Astrocyte of the spinal cord (primary cell): Measurements from ENCODE around the gene MOCOS.

Source experiments
- DNase-seq: peaks from one replicate; pipeline ENCODE4 v3.0.0; 2011; ENCODE audit warnings: low read depth, low spot score
- H3K4me3 ChIP-seq: 2 replicates; pipeline ENCODE4 v1.5.1; 2011; ENCODE audit warnings: low read depth, mild to moderate bottlenecking, low read length, moderate library complexity
- in situ Hi-C: cut with HindIII; loops from 2 replicates; pipeline ENCODE4 v1.10.0; 2017; ENCODE audit warnings: low sequenced_read_pairs
- TF ChIP-seq, protein P1 (sequence below): IDR thresholded peaks from 2 replicates; pipeline ENCODE4 v1.5.1; 2012; ENCODE audit warnings: low read depth, mild to moderate bottlenecking, low read length, inconsistent platforms

MOCOS gene

DNA sequence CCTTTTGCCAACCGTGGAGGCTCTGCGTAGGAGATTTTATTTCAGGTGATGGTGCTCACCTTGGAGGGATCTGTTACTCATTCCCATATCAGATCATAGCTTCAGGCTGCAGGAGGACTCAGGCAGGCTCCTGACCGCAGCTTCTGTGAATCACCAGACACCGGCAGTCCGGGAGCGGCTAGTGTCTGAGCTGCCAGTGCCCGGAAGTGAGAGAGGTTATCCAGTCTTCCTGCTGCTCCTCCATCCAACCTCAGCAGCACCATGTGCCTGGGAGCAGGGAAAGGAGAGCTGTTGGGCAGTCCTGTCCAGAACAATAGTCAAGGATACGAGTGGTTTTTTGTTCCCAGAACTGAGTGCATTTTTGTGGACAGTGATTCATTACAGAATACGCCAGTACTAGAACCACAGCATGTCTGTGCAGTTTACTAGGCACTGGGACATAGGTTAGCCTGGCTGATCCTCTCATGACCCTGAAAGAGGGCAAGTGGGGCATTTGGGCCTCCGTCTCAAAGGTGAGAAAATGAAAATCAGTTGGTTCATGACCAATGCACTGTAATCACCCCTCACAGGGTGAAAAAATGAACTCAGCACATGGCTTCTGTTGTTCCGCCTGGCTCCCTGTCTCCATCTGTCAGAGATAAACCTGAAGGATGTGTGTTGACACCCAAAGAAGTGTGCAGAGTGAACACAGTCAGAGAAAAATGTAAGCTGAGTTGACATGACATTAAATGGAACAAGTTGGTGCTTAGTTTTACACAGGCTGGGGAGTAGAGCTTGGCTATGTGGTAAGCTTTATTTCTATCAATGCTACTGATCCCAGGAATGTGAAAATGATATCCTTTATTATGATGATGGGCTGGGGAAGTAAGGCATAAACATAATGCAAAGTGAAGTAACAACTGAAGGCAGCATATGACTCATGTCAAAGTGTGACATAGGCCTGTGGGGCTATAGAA is 122.4 kb downstream of the MOCOS start:
- in situ Hi-C loops: no loop called here
- no peak overlapping the region for H3K4me3 ChIP-seq
- TF ChIP-seq, protein P1, sequence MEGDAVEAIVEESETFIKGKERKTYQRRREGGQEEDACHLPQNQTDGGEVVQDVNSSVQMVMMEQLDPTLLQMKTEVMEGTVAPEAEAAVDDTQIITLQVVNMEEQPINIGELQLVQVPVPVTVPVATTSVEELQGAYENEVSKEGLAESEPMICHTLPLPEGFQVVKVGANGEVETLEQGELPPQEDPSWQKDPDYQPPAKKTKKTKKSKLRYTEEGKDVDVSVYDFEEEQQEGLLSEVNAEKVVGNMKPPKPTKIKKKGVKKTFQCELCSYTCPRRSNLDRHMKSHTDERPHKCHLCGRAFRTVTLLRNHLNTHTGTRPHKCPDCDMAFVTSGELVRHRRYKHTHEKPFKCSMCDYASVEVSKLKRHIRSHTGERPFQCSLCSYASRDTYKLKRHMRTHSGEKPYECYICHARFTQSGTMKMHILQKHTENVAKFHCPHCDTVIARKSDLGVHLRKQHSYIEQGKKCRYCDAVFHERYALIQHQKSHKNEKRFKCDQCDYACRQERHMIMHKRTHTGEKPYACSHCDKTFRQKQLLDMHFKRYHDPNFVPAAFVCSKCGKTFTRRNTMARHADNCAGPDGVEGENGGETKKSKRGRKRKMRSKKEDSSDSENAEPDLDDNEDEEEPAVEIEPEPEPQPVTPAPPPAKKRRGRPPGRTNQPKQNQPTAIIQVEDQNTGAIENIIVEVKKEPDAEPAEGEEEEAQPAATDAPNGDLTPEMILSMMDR: no peak
- DNase-seq: peak; percentile 99

DNA sequence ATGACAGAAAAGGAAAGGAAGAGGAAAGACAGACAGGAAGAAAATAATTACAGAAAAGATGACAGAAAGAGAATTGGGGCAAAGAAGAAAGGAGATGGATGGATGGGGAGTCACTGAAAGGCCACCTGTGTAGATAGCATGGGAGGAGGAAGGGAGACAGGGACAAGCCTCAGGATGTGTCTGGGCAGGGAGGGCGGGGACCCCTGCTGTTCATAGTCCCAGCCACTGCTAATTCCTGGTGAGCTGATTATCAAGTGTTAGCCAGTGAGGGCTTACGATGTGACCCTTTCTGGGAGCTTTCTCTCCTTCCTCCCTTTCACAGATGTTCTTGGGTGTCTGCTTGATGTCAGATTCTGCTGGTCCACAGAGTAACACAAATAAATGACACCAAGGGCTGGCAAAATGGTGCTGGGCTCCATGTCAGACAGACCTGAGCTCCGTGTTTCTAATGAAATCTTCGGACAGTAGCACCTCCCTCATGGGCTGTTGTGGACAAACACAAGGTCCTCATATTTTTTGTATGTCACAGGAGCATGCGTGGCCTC is 123.8 kb downstream of the MOCOS start:
- no peak overlapping the region for H3K4me3 ChIP-seq
- TF ChIP-seq, protein P1: no peak
- no peak for DNase-seq
- in situ Hi-C loops: no loop called here

DNA sequence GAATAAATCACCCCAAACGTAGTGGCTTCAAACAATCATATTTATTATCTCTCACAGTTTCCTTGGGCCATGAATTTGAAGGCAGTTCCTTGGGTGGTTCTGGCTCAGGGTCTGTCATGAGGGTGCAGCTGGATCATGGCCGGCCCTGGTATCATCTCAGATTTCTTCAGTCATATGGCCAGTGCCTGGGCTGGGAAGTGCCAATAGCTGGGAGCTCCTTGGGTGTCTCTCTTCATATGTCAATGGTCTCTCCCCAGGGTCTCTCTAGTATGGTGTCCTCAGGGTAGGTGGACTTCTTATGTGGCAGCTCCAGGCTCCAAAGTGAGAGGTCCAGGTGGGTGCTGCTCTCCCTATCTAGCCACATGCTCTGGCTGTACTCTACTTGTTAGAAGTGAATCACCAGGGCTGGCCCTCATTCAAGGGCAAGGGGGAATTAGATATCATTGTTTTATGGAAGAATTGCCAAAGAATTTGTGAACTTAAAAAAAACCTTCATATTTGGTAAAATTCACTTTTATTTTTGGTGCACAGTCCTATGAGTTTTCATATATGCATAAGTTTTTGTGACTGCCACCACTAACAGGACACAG is 125.6 kb downstream of the MOCOS start:
- H3K4me3 ChIP-seq: no peak overlapping the region
- no peak for DNase-seq
- in situ Hi-C loops: no loop called here
- TF ChIP-seq, protein P1: no peak

DNA sequence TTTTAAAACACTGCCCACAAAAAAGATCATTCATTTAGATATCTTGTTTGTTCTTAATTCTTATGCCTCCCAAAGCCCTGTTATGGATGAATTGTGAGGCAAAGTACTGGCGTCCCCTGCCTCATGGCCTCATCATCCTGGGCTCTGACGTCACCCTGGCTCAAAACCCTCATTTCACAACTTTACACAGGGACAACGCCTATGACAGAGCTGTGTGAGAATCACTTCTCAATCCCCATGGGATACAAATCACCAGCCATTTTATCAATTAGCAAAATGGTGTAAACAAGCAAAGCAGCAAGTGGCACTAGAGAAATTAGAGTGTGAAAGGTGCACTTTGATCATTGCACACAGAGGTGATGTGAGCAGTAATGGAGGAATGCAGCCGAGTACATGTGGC is 126.8 kb downstream of the MOCOS start:
- in situ Hi-C loops: no loop called here
- no peak overlapping the region for H3K4me3 ChIP-seq
- DNase-seq: peak; percentile 32
- TF ChIP-seq, protein P1: no peak

- in situ Hi-C loops: no loop called here
- TF ChIP-seq, protein P1: no peak
- no peak overlapping the region for H3K4me3 ChIP-seq
- DNase-seq: peak; percentile 88
Observed at GRCh38 chr18:36314754-36315153, 127.5 kb downstream of the MOCOS start.

DNA sequence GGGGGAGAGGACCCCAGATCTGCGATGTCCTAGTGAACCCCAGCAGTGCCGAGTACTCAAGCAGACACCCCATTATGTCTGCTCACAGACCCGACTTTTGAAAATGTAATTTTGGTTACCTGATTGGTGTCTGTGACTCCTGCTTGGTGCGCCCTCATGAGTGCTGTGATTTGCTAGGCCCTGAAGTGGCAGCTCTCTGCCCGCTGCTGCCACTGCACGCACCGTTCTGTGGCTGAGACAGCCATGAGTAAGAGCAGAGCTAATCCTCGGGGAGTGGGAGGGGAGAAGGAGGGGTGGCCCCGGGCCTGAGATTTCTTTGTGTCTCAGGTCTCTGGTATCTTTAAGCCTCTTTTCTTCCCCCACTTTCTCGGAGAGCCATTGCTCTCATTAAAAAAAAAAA is 128.4 kb downstream of the MOCOS start:
- H3K4me3 ChIP-seq: no peak overlapping the region
- peak; percentile 63 for DNase-seq
- TF ChIP-seq, protein P1: no peak
- in situ Hi-C loops: no loop called here
